Superior temporal gyrus (tissue), 1 donor: Measurements from ENCODE around the gene SYNPR.

Experiments
- DNase-seq: peaks from one replicate; pipeline ENCODE4 v3.0.0-alpha.2; 2016; ENCODE audit errors: extremely low spot score

Gene SYNPR

DNA sequence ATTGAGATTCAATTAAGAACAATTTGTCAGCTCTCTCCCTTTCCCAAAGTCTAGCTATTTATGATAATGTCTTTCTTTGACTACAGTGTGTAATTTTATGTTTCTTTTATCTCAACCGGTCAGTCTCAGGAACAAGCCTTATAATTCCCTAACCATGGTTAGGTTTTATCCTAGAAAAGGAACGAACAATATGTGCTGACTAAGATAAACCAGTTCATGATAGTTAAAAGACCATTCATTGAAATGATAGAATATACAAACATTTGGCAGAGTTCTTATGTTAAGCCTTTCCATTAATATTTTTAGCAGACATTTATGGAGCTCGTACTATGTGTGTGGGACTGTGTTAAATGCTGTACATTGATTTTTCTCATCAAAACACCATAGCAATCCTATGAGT, 106.3 kb downstream of the SYNPR start:
- no peak for DNase-seq

DNA sequence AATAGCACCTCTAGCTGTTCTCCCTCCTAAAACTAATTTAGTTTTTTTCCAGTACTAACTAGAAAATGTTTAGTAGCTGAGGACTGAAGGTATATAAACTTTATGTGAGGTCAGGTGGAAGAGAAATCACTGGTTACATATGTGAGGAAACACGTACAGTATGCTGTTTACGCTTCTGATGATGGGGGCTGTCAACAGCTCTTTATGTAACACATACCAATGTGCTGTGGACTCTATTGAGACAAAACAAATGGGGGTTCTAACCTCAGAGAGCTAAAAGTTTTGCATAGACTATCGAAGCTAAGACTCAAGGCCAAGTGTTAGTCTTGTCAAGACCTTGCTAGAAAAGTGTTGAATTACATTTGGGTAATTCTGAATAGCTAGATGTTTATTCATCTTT, 107.5 kb downstream of the SYNPR start:
- DNase-seq, result no peak

DNA sequence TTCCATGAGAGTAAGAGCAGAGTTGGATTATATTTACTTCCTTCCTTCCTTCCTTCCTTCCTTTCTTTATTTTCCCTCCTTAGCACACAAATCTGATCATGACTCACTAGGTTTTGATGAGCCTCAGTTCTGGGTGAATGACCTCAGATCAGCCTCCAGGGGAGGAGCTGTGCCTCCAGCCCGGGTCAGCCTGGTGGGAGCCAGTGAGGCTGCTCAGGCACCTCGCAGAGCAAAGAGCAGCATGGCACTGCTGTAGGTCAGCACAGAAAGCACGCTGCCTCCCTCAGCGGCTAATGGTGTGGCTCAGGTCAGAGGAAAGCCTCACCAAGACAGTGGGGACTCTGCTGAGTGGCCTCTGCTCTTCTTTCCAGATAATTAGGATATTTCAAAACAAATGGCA, 108.5 kb downstream of the SYNPR start:
- DNase-seq, result no peak

DNA sequence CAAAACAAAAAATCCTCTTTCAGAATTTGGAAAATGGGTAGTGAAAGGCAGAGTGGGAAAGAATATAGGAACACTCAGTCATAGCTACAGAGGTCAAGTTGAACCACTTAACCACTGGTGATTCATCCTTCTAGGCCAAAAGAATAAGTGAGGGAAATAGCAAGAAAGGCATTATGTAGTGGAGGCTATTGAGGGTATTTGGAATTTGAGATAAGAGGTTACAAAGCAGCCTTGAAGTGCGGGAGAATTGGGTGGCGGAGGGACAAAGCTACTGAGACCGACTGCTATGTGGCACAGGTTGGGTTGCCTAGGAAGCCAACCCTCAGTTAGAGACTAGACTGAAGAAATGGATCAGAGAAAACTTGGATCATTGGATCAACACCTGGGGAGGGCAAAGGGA, 109.5 kb downstream of the SYNPR start:
- no peak for DNase-seq

DNA sequence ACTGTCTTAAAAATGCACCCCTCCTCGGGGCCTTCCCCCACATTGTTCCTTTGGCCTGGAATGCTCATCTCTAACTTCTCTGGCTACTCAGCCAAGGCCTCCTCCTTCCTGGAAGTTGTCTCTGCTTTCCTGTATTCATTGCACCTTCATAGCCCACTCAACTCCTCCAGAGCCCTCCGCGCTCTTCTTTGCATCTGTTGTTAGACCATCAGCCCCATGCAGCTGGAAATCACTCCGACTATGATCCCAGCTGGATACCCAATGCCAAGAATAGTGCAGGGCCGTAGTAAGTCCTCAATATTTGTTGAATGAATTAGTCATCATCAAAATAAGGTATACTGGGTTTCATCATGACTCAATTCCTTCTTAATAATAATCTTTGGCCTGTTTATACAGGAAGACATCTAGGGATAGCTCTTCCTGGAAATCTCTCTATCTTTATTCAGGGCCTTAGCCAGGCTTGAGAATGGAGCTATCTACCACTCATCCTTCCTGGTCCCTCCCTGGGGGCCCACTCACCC, 112.7 kb downstream of the SYNPR start:
- DNase-seq, result no peak

DNA sequence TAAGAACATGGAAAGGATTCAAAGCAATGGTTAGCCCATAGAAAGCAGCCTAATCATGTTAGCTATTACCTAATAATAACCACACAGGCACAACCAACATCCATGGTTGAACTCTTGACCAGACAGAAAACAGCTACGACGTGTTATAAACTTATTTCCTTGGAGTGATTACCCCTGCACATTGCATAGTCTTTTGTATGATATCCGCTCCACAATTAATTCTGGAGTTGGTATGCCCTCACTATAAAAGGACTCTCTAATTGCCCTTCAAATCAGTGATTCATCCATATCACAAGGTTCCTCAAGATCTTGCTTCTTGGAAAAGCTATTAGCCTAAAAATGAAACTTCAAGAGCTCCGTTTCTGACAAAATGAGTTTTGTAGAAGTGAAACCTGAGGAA, 117.9 kb downstream of the SYNPR start:
- no peak for DNase-seq

DNA sequence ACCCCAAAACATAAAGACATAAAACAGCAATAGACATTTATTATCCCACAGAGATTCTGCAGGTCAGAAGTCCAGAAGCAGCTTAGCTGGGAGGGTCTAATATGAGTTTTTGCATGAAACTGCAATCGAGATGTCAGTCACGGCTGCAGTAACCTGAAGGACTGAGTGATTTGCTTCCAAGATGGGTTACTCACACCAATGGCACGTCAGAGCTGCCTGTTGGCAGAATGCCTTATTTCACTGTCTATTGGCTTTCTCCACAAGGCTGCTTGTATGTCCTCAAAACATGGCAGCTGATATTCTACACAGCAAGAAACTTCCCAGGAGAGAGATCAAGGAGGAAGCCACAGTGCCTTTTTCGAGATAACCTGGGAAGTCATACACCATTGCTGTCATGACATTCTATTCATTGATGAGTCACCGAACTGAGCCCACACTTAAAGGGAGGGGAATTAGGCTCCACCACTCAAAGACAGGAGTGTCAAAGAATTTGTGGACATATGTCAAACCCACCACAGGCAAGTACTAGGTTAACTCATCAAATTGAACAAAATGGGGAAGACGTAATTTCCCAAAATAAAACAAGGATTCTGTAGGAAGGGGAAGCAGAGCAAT, 122.2 kb downstream of the SYNPR start:
- DNase-seq, result no peak

DNA sequence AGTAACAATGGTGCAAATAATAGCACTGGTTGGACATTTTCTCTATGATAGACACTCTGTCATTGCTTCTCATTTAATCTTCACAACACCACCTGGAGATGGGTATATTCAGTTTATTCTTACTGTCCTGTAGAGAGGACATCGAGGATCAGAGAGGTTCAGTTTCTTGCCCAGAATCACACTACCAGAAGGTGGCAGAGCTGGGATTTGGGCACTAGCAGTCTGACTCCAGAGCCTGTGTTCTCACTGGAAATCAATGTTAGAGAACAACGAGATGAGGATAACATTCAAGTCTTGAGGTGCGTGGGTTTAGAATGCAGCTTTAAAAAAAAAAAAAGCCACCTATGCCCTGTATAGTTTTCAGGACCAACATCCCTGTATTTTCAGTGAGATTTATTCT, 127.8 kb downstream of the SYNPR start:
- no peak for DNase-seq

DNA sequence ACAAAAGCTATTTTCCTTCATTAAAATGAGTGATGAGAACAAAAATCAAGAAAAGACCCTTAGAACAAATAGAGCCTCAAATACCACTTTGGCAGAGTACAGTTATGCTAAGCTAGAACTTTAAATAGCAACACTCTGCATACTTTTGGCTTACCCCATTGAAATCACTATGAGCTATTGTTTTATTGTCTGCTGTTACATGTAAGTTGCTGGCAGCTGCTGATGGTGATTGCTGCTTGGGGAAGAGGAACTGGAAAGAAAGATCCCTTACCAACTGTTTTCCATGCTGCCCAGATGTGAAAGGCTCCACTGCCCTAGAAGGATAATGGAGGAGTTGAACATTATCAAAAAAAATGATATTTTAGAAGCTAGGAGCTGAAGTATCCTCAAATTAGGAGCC, 135.4 kb downstream of the SYNPR start:
- DNase-seq, result no peak

DNA sequence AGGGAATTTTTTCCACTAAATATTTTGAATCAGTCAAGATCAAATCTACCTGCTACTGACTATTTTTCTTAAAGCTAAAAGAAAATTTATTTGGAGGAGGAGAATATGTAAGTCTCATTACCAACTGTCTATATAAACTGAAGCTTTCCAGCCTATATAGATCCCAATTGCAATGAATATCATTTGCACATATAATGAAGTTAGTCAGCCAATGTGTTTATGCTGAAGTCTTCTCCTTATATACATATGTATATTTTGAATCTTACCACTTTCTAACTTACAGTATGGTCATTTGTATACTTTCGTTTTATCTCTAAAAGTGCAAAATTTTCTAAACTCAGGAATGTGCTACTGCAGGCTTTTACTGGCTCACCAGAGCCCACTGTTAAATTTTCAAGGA, 136.5 kb downstream of the SYNPR start:
- no peak for DNase-seq

DNA sequence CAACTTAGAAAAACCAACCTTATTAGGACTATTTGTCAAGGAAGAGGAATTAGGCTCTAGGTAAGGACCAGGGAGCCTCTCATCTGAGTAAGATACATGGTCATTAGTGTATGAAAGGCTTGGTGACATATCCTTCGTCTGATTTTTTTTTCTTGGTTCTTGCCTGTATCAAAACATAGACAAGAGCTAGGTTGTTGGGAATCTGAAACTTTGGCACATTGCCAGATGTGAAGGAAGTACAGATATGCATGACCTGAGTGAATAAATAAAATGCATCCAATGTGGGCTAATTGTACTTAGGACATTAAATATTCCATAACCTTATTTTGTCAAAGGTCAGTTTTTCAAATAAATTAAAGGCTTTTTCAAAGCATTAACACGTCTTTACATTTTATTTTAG, 151.8 kb downstream of the SYNPR start:
- no peak for DNase-seq

DNA sequence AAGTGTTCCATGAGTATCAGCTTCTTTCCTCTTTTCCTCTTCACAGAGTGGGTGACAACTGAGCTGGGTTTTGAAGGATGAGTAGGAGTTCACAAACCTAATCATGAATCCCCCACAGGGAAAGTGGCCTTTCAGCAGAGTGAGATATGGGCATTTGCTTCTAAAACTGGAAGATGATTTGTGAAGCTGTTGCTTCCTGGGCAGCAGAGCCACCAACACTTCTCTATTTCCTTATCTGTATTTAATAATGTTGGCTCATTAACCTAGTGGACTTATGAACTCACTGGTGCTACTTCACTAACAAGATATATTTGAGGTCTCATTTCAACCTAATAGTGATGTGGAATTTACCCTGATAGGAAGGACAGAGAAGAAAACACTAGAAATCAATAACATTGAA, 152.8 kb downstream of the SYNPR start:
- DNase-seq, result no peak

DNA sequence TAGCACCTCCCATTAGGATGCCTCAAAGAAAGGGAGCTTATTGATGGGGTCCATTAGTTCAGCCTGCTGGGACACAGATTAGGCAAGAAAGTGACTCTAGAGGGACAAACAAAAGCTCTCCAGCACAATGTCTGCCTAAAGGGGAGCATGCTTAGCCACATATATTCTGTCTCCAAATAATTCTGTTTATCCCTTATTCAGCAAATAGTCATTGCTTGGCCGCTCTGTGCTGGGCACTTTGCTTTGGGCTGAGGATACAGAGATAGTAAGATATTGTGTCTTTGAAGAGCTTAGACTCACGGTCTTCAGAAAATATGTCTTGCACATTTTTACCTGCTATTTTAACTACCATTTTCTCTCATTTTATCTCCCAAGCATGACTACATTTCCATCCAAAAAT, 159.8 kb downstream of the SYNPR start:
- no peak for DNase-seq

DNA sequence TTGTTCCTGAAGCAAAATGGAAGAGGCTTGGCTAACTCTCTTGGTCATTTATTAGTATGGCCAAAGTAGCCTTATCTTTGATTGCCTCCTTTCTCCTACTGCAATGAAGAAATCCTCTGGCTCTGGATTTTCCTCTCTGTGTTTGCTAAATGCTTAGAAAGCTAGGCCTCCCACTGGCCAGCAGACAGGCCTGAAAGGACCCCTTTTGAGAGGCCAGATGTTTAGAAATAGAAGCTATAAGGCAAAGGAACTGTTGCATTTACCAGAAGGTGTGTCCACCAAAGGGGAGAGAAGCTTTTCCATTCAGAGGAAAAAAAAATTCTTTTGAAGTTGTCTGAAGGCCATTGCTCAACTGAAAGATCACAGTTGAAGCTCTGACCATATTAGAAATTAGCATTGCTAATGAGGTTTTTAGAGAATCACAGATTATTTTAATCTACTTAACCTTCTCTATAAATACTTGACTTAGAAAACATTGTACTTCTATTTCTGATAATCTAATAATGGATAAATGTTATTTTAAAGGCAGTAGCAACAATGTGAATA, 160.8 kb downstream of the SYNPR start:
- DNase-seq, result no peak

DNA sequence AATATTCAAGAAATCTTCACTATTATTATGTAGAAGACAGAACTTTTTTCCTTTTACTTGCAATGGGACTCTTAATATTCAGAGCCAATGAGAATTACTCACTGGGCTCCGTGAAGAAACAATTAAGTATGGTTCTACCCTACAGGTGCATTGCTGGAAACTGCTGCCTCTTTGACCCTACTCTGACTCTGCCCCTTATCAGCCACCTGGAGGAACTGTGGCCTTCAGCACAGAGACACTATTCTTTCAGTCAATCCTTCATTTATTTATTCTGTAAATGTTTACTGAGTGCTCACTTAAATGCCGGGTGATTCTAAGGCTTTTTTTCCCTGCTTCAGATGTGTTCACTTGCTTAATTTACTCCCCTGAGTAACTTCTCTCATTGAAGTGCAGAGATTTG, 163.2 kb downstream of the SYNPR start:
- no peak for DNase-seq

DNA sequence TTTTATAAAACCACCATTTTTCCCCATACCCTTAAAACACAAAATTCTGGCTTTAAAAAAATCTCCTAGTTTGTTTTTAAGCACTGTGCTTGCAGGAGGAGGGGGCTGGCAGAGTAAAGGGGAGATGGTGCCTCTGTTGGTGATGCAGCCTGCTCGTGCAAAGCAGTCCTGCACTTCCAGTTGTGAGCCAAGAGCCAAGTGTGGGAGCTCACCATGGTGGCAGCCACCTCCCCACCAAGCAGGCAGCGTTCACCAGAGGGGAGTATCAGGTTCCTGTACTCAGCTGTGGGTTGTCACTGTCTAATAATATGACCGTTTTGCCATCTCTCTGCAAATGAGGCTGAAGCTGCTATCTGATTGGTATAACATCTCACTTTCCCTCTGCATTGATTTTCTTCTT, 164.8 kb downstream of the SYNPR start:
- DNase-seq, result no peak

DNA sequence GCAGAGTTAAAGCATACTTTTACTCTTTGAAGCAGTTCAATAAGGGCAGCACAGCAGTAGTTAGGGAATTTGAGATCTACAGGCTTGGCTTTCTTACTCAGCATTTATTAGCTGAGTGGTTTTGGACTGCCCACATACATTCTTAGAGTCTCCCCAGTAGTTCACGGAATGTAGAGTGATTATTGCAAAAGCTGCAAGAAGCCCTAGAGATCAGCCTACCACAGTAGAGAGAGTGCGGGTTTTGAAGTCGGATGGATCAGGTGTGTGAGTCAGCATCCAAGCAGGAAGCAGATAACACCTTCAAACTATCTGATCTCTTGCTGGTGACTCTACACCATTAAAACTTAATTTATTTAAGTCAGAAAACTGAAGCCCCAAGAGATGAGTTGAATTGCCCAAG, 171.9 kb downstream of the SYNPR start:
- no peak for DNase-seq

DNA sequence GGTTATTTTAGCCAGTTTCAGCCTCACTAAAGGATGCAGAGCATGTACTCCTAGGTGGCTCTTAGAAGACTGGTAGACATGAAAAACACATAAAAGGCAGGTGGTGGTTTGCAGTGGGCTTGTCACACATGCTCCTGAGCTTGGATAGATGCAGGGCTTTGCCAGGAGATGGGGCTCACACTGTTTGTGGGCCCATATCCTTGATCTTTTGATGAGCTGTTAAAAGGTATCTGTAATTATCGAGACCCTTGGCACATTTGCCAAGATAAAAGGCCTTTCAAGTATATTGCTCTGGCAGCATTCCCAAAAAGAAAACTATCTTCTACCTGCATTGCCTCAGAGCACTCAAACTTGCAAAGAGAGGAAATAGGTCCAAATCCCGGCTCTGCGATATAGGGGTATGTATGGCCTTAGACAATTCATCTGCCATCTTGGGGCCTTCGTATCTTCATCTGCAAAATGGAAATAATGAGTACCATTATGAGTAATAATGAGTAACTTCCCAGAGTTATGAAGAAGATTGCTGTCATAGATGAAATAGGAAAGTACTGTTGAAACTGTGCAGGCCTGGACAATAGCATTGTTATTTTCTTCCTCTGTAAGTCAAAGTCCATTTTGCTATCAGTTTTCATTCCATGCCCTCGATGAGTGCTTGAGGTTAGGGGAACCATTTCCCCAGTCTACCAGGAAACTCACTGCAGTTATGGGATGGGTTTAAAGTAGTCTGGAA, 172.7 kb downstream of the SYNPR start:
- DNase-seq, result no peak

DNA sequence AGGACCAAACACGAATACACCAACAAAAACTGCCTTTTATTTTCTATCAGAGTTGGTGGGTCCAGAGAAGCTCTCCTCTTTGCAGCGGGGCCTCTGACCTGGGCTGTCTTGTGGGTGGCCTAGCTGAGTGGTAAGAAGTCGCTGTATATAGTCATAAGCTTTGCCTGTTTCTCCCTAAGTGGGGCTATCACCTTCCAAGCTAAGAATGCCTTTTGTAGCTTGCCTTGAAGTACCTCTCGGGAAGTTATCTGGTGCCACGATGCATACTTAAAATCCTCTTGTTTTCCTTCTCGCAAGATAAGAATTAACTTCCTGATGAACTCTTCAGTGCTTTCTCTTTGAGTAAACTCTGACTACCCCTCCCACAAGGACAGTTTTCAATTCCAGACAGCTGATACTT, 178.8 kb downstream of the SYNPR start:
- no peak for DNase-seq

DNA sequence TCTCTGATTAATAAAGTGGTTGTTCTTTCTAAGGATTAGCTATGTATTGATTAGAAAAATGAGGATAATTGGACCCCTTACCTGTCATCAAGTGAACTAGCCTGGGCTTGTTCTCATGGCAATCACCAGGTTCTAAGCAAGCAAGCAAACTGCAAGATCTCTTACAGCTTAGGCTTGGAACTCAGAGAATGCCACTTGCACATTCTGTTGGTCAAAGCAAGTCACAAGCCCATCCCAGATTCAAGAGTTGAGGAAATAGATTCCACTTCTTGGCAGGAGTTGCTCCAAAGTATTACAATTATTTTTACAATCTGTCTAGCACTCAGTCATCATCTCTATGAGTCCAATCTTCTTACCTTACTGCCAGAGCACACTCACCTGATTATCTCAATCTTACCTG, 180.3 kb downstream of the SYNPR start:
- no peak for DNase-seq

DNA sequence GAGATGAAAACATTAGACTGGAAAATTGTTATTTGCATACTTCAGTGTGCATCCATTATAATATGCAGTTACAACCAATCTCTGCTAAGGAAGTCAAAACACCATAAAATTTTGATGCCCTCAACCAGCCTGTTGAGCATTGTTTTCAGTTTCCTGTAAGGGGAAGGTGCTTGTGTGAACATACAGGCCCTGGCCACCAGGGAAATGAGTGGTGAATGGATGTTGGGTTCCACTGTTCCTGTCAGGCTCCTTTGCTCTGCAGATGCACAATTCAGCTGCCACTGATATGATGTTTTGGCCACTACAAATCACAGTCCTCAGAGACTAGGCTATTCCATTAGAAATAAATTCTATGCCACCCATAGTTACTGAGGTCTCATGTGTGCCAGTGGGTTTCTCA, 184.6 kb downstream of the SYNPR start:
- DNase-seq, result no peak

DNA sequence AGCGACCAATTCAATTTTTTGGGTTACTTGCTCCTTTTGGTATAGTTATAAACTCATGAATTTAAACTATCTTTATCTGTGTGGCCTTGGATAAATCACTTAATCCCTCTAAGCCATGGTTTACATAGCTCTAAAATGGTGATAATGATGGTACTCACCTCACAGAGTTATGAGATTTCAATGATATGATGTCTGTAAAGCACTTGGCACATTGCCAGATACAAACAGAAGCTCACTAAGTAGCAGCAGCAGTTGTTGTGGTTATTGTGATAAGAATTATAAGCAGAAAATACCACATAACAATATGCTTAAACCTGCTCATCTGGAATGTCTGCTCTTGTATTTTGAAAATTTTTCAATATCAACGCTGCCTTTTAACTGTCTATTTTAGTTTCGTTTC, 189.3 kb downstream of the SYNPR start:
- no peak for DNase-seq

DNA sequence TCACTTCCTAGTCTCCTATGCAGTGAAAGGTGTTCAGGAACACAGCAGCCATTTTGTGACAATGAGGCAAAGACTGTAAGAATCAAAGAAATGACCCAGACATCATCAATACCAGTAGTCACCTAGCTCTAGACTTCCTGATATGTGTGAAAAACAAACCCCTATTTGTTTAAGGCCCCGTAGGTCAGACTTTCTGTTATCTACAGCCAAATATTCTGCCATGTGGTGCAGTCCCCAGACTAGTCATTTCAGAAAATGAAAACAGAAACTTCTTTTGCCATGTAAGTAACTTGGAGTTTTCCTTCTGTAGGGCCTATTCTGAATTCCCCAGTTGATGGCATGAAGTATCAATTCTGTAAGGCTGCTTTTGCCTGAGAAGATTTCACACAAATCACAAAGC, 192.6 kb downstream of the SYNPR start:
- DNase-seq, result no peak
